Measurements from ENCODE around the gene SCAF8. TPM values are rescaled to one million over a fixed set of nuclear protein-coding genes. Genes with fewer than 3 reads are reported as not detected.

The SCAF8 gene
- total RNA-seq, 2 donors from 2014 or later: 44.4 to 46.9 TPM

GRCh38 chr6:154751011-154751800, 18.0 kb downstream of the SCAF8 start:
- no peak for DNase-seq (ENCODE audit: low spot score)
- Histone ChIP-seq H3K9me3 (no peaks in the 10 kb centered on the region), H3K4me1 (peaks cover 0 to 37% of the 10 kb centered on the region in 2 donors), H3K36me3 (no peaks in the 10 kb centered on the region), H3K27me3 (no peaks in the 10 kb centered on the region), H3K27ac (no peak overlapping the region), H3K4me3 (no peak overlapping the region)
- no peak for TF ChIP-seq CTCF (IDR thresholded peaks at IDR 0.05)

- Histone ChIP-seq H3K27ac (no peak overlapping the region), H3K4me3 (no peak overlapping the region), H3K9me3 (no peaks in the 10 kb centered on the region), H3K4me1 (peaks cover 0 to 32% of the 10 kb centered on the region in 2 donors), H3K36me3 (no peaks in the 10 kb centered on the region), H3K27me3 (no peaks in the 10 kb centered on the region)
- no peak for TF ChIP-seq CTCF (IDR thresholded peaks at IDR 0.05)
- DNase-seq (ENCODE audit: low spot score): no peak
These were observed 18.8 kb downstream of the SCAF8 start for GRCh38 chr6:154752022-154752421.

- Histone ChIP-seq H3K27me3 (no peaks in the 10 kb centered on the region), H3K36me3 (no peaks in the 10 kb centered on the region), H3K9me3 (no peaks in the 10 kb centered on the region), H3K27ac (peak overlapping the region in 1 of 2 donors; percentile 18), H3K4me3 (no peak overlapping the region), H3K4me1 (peaks cover 0 to 38% of the 10 kb centered on the region in 2 donors)
- no peak for DNase-seq (ENCODE audit: low spot score)
- no peak for TF ChIP-seq CTCF (IDR thresholded peaks at IDR 0.05)
These were observed 20.9 kb downstream of the SCAF8 start for GRCh38 chr6:154754152-154754551.

- peaks cover 0 to 31% of the 10 kb centered on the region in 2 donors for H3K4me1 ChIP-seq
These were observed 24.3 kb downstream of the SCAF8 start for GRCh38 chr6:154757352-154758050.

GRCh38 chr6:154758125-154758524, 24.9 kb downstream of the SCAF8 start:
- no peak for TF ChIP-seq CTCF (IDR thresholded peaks at IDR 0.05)
- peaks cover 0 to 31% of the 10 kb centered on the region in 2 donors for H3K4me1 ChIP-seq
- DNase-seq (ENCODE audit: low spot score): no peak
- no peaks in the 10 kb centered on the region for H3K27me3 ChIP-seq
- H3K4me3 ChIP-seq: no peak overlapping the region
- H3K27ac ChIP-seq: no peak overlapping the region
- H3K36me3 ChIP-seq: no peaks in the 10 kb centered on the region
- H3K9me3 ChIP-seq: peaks cover 0 to 5% of the 10 kb centered on the region in 2 donors

More at GRCh38 chr6:154757352-154758050, 24.3 kb downstream of the SCAF8 start:
- DNase-seq (ENCODE audit: low spot score): no peak
- Histone ChIP-seq H3K36me3 (no peaks in the 10 kb centered on the region), H3K27me3 (no peaks in the 10 kb centered on the region), H3K4me3 (no peak overlapping the region), H3K9me3 (peaks cover 0 to 5% of the 10 kb centered on the region in 2 donors), H3K27ac (no peak overlapping the region)
- no peak for TF ChIP-seq CTCF (IDR thresholded peaks at IDR 0.05)
